Thoracic aorta (tissue), 2 donors: ENCODE results near the gene PTTG1. TPM values are rescaled to one million over a fixed set of nuclear protein-coding genes. Genes with fewer than 3 reads are reported as not detected.

Experiments
- ATAC-seq: fragments of 150-250 bp; one replicate; pipeline ENCODE4 v1.8.0; 2017; ENCODE audit warnings: low read depth; ENCODE audit not compliant: insufficient number of reproducible peaks, low FRiP score
- DNase-seq: peaks from one replicate; pipeline ENCODE4 v3.0.0-alpha.2; 2020; ENCODE audit warnings: low spot score
- H3K27ac ChIP-seq, 2 donors: fragments of 200-600 bp; sonication (generic); 1 replicate in 1 of 2; 2 replicates in 1 of 2; pipeline ENCODE4 v1.5.1; 2016; ENCODE audit warnings: mild to moderate bottlenecking in 2 of 2, moderate library complexity in 2 of 2
- H3K27me3 ChIP-seq: fragments of 200-600 bp; sonication (generic); replicated peaks from 2 replicates; pipeline ENCODE4 v1.6.0; 2016; ENCODE audit warnings: mild to moderate bottlenecking; ENCODE audit not compliant: insufficient read depth
- H3K36me3 ChIP-seq: fragments of 200-600 bp; sonication (generic); one replicate; pipeline ENCODE4 v1.5.1; 2016
- H3K4me1 ChIP-seq, 2 donors: fragments of 200-600 bp; sonication (generic); 1 replicate in 1 of 2; 2 replicates in 1 of 2; pipeline versions ENCODE4 v1.5.1 to v1.6.0; 2016; ENCODE audit warnings: low read depth in 2 of 2, mild to moderate bottlenecking in 1 of 2; ENCODE audit not compliant: control insufficient read depth in 1 of 2
- H3K4me3 ChIP-seq: fragments of 200-600 bp; sonication (generic); 2 replicates; pipeline ENCODE4 v1.5.1; 2016; ENCODE audit warnings: mild to moderate bottlenecking
- H3K9me3 ChIP-seq: fragments of 200-600 bp; sonication (generic); 2 replicates; pipeline ENCODE4 v1.5.1; 2016
- CTCF ChIP-seq: fragments of 200-600 bp; sonication (generic); IDR thresholded peaks from one replicate; pipeline ENCODE4 v1.5.1; 2019; ENCODE audit warnings: antibody characterized with exemption
- total RNA-seq, 2 donors: library from RNA; depleted of rRNA; stranded (reverse); fragments of >200 nt; gene quantifications; one replicate each; pipeline versions ENCODE4 v1.1.0 to v1.2.3, GENCODE V29; 2016

The PTTG1 gene
- total RNA-seq, 2 donors from 2014 or later = 2.2 TPM; not detected in 1

- H3K4me1 ChIP-seq = peaks cover 16 to 37% of the 10 kb centered on the region in 2 donors
- H3K36me3 ChIP-seq = no peaks in the 10 kb centered on the region
- no peak for TF ChIP-seq CTCF
- no peaks in the 10 kb centered on the region for H3K27me3 ChIP-seq
- H3K9me3 ChIP-seq = no peaks in the 10 kb centered on the region
- DNase-seq = no peak
- no peak for ATAC-seq
- peak overlapping the region; percentile 14 for H3K27ac ChIP-seq
- H3K4me3 ChIP-seq = peak overlapping the region; percentile 57
These were observed 45.4 kb downstream of the PTTG1 start for GRCh38 chr5:160466889-160467554.

GRCh38 chr5:160467555-160468362 is 46.1 kb downstream of the PTTG1 start:
- Histone ChIP-seq H3K27ac (peak overlapping the region; percentile 0 to 14), H3K4me3 (peak overlapping the region; percentile 57), H3K27me3 (no peaks in the 10 kb centered on the region), H3K9me3 (no peaks in the 10 kb centered on the region), H3K36me3 (no peaks in the 10 kb centered on the region), H3K4me1 (peaks cover 16 to 37% of the 10 kb centered on the region in 2 donors)
- ATAC-seq (peak; percentile 33), DNase-seq (no peak)
- no peak for TF ChIP-seq CTCF

- Histone ChIP-seq H3K4me1 (peaks cover 16 to 37% of the 10 kb centered on the region in 2 donors), H3K9me3 (no peaks in the 10 kb centered on the region), H3K27me3 (no peaks in the 10 kb centered on the region), H3K4me3 (peak overlapping the region; percentile 57), H3K27ac (no peak overlapping the region), H3K36me3 (no peaks in the 10 kb centered on the region)
- DNase-seq = no peak
- ATAC-seq = no peak
- TF ChIP-seq CTCF = no peak
These were observed 46.8 kb downstream of the PTTG1 start for GRCh38 chr5:160468363-160468975.

- H3K27ac ChIP-seq = no peak overlapping the region
- no peaks in the 10 kb centered on the region for H3K27me3 ChIP-seq
- DNase-seq = no peak
- no peaks in the 10 kb centered on the region for H3K36me3 ChIP-seq
- peaks cover 16 to 28% of the 10 kb centered on the region in 2 donors for H3K4me1 ChIP-seq
- ATAC-seq = no peak
- H3K9me3 ChIP-seq = no peaks in the 10 kb centered on the region
- H3K4me3 ChIP-seq = no peak overlapping the region
- no peak for TF ChIP-seq CTCF
These were observed 47.8 kb downstream of the PTTG1 start for GRCh38 chr5:160469156-160470144.
